ENCODE measurements around the gene LAPTM5.
"Not testable (repeated sequence)": the region's sequence is repeated elsewhere in the genome, so short reads cannot be mapped to it uniquely, and the experiment has no call there.

Gene LAPTM5, protein sequence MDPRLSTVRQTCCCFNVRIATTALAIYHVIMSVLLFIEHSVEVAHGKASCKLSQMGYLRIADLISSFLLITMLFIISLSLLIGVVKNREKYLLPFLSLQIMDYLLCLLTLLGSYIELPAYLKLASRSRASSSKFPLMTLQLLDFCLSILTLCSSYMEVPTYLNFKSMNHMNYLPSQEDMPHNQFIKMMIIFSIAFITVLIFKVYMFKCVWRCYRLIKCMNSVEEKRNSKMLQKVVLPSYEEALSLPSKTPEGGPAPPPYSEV

DNA sequence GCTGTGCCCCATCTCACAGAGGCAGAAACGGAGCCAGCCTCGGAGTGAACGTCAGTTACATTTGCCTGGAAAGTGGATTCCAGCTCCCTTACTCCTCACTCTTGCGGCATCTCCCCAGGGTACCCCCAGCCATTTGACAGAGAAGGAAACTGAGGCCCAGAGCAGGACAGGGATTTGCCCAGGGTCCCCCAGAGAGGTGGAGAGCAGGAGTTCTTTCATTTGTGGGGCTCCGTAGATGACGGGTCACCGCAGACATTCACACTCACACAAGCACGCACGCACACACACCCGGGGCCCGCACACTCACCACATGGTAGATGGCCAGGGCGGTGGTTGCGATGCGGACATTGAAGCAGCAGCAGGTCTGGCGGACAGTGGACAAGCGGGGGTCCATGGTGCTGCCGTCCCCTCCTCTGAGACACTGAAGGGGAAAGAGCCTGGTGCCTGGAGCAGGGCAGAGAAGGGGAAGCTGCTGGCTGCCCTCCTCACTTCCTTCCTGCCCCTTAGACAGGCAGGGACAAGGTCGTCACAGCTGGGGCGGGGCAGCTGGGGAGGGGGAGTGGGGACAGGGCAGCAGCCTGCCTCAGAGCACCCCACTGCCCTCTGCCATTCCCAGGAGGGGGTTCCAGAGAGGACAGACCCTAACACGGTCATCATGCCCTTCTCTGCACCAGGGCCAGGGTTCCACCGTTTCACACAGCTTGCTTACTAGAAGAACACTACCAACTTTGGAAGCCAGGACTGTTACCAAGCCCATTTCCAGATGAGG lies at the start of gene LAPTM5:
TSS of gene LAPTM5 (minus strand) at position 423 of the 769 bp plus-strand sequence. CDS start at position 394, 29 bp downstream.
- DNase-seq = peak; percentile 67

DNA sequence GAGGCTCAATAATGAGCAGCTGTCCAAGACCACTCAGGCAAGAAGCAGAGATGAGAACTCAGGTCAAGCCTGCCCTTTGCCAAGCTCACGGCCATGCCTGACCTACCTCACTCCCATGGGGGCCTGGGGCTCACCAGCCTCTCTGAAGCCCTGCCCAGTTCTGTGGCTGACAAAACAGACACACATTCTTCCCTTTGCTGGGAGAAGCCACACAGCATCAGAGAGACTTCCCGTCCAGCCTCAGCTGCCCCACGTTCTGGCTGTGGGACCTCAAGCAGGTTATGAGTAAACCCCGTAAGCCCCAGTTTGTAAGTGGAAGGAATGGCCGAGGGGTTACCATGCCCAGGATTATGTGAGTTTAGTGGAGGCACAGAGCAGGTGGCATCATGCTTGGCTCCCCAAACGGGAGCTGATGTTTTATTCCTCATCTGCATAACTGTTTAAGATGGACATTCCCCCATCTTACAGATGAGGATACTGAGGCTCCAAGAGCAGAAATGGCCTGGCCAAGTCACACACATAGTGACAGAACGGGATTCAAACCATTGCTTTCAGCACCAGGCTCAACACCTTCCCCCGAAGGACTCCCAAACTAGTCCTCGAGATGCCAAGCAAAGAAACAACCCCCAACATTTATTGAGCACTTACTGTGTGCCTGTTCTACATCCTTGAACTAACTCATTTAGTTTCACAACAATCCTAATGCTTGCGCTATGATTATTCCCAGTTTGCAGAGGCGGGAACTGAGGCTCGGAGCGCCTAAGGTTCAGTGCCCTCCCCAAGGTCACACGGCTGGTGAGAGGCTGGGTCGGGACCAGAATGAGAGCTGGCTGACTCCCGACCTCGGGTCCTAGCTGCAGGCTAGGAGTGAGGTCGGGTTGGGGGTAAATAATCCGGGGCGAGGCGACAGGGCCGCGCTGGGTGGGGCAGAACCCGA lies 49.1 kb upstream of the LAPTM5 start:
- no peak for DNase-seq

DNA sequence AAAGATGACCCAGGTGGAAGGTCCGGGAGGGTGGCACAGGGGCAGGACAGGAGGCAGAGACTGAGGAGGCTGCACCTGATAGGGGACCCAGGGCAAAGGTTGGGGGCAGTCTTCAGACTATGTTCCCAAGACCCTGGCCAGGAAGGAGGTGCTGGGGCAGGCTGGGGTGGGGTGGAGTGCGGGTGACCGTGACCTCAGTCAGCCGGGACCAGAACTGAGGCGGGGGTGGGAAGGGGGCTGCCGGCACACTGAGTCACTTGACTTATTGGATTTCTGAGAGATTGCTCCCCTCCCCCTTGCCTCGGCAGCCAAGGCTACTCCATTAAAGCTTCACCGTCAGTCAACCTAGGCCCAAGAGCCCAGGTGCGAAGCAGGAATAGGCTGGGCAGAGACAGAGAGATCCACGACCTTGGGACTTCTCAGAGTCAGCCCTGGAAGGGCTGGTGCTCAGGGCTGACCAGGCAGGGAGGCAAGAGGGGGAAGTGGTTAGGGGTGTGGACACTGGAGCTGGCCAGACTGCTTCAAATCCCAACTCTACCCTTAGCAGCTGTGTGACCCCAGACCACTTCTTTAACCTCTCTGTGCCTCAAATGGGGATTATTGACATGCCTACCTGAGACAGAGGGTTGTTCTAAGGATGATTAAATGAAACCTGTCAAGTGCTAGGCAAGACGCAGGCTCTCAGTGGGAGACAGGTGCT lies 47.9 kb upstream of the LAPTM5 start:
- no peak for DNase-seq

DNA sequence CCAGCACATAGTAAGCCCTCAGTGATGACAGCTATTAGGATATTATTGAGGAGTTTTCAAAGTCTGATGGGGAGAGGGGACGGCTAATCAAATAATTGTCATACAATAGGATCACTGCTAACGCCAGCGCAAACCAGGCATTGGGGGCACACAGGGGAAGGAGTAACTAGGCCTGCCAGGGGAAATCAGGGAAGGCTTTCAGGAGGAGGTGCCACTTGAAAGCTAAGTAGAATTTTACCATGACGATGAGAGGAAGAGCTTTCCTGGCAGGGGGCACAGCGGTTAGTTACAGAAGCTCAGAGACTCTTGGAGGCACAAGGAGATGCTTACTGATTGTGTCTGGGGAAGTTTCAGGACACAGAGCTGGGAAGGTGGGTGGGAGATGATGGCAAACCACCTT lies 47.2 kb upstream of the LAPTM5 start:
- no peak for DNase-seq

DNA sequence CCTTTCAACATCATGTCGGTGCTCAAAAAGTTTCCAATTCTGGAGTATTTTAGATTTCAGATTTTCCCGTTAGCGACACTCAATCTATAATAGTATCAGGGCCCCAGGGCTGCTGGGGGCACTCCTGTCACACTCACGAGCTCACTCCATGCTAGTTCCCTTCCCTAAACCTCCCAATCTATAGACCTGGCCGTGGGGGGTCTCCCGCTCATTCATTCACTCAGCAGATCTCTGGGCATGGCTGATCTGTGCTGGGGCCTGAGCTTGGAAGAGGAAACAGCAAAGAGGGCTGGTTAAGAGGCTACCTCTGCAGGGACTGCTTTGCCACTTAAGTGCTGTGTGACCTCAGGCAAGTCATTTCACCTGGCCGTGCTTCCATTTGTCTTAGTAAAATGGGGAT lies 46.8 kb upstream of the LAPTM5 start:
- no peak for DNase-seq

DNA sequence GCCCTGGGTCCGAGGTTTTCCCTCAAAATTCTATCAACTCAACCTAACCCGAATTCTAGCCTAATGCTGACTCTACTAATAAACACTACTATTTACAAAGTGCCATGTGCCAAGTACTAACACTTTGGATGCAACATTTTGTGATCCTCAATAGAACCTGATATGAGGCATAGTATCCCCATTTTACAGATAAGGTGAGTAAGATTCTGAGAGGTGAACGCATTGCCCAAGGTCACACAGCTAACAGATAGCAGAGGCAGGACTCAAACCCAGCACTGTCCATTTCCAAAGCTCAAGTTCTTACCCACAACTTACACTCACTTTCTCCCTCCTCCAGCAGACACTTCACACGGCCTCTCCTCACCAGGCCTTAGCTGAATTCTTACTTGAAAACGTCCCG lies 46.0 kb upstream of the LAPTM5 start:
- no peak for DNase-seq

DNA sequence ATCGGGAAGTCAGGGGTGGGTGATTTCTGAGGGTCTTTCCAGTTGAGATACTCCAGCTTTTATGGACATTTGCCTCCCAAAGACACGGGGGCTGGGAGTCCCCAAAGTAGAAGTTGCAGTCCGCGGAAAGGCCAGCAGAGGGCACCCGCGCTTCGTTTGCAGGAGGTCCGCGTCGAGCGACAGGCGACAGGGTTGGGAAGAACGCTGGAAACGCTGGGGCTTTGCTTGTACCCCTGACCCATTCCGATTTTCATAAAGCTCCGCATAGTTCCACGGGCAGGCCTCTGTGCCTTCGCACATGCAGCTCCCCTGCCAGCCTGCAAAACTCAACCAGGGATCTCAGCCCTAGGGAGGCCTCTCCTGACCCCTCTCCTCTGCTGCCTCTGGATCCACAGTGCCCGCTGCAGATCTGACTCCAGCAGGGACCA lies 44.2 kb upstream of the LAPTM5 start:
- DNase-seq = peak; percentile 97

DNA sequence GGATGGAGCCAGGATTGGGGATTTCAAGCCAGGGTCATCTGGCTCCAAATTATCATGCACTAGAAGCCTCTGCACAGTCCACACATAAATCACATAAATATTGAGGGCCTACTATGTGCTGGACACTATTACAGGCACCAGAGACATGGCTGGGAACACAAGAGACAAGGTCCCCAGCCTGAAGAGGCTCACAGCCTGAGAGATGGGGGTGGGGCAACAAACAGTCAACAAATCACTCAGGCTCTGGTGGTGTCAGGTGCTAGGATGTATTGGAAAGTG lies 41.6 kb upstream of the LAPTM5 start:
- no peak for DNase-seq

DNA sequence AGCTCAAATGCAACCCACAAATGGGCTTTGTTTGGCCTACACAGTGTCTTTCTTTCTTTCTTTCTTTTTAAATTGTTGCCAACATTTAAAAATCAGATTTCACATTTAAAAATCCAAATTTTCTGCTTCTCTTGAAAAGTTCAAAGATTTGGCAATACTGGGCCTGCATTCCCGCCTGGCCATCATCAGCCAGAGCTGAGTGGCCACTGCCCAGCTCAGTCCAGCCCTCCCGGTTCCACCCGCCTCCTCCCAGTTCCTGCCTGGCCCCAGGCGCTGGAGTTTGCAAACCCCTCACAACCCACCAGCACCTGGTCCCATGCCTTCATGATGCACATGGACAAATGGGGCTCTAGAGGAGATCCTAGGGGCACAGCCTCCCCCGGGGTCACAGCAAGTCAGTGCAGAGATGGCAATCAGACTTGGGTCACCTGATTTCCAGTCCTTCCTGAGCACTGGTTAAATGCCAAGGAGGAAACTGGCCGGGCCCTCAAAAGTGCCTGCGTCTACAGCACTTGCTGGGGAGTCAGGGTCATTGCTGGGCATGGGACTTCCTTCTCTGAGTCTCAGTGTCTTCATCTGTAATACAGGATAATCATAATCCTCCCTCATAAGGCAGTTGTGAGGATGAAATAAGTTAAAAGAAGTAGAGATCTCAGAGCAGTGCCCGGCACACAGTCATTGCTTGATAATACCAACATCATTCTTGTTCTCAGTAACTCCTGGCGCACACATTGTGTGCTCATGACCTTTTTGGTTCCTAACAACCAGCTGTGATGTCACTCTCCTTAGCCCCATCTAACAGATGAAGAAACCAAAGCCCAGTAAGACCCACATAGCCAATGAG lies 41.0 kb upstream of the LAPTM5 start:
- DNase-seq = no peak

DNA sequence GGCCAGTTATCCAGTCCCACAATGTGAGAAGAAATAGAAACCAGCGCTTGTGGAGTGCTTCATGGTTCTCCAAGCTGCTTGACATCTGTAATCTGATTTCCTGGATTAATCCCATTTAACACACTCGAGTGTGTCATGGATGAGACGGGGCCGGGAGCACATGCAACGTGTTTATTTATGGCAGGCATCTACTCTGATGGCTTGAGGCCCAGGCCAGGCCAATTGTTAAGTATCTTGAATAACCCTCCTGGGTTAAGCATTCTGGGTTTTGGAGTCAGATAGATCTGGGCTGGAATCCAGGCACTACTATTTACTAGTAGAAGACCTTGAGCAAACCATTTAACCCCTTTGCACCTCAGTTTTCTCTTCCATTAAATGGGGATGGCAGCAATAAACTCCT lies 37.5 kb upstream of the LAPTM5 start:
- no peak for DNase-seq

DNA sequence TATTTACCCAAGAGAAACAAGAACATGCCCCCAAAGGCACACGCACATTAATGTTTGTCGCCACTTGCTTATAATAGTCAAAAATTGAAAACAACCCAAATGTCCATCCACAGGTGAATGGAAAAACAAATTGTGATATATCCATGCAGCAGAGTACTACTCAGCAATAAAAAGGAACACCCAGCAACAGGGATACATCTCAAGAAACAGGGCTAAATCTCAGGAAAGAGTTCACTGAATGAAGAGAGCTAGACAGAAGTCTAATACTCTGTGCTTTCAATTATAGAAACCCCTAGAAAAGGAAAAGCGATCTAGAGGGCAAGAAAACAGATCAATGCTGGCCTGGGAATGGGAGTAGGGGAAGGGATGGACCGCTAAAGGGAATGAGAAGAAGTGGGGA lies 36.7 kb upstream of the LAPTM5 start:
- no peak for DNase-seq

DNA sequence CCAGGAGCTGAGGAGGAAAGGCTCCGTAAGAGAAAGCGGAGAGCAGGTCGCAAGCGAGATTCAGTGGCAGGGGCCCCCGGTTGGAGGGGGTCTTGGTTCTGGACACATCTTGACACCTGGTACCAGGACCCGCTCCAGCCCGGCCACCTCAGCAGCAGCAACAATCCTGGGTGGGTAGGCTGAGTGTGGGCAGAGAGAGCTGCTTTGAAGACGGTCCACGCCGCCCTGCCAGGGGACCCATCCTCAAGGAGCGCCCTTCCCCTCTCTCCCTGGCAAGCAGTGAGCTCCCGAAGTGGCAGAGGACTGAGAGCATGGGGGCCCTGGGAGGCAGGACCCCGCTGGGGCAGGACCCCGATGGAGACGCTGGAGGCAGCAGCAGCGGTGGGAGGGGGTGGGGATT lies 35.6 kb upstream of the LAPTM5 start:
- no peak for DNase-seq

DNA sequence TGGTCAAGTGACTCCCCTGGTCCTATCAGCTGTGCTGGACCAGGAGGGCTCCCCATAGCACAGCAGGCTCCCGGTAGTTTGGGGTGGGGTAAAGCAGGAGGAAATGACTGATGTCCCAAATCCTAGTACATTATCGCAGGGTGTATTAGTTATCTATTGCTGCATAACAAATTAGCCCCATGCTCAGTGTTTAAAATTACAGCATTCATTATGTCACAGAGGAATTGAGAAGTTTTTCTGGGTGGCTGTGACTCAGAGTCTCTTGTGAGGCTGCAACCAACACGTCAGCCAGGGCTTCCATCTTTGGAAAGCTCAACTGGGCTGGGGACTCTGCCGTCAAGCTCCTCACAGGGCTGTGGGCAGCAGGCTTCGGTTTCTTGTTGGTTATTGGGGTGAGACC lies 34.3 kb upstream of the LAPTM5 start:
- no peak for DNase-seq

DNA sequence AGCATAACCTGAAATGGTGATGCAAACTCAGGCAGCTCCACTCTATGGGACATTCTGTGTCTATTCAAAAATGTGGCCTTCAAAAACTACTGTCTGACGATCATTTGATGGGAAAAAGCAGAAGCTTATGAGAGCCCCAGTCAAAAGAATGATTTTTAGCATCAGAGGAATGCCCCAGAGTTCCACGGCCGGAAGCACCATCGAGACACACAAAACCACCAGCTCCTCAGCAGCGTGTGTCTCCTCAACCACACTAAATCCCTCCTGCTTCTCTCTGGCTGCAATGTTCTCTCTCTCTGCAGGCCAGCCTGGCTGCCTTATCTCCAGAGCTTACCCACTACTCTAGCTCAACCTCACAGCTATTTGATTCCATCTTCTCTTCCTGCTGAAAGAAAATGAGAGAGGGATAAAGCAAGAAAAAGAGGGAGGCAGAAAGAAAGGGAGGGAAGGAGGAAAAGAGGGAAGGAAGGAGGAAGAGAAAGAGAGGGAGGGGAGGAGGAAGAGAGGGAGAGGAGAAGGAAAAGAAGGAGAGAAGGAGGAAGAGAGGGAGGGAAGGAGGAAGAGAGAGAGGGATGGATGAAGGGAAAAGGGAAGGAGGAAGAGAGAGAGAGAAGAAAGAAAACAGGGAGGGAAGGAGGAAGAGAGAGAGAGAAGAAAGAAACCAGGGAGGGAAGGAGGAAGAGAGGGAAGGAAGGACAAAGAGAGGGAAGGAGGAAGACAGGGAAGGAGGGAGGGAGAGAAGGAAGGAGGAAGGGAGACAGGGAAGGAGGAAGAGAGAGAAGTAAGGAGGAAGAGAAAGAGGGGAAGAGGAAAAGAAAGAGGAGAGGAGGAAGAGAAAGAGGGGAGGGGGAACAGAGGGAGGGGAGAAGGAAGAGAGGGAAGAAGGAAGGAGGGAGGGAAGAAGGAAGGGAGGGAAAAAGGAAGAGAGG lies 33.5 kb upstream of the LAPTM5 start:
- no peak for DNase-seq

DNA sequence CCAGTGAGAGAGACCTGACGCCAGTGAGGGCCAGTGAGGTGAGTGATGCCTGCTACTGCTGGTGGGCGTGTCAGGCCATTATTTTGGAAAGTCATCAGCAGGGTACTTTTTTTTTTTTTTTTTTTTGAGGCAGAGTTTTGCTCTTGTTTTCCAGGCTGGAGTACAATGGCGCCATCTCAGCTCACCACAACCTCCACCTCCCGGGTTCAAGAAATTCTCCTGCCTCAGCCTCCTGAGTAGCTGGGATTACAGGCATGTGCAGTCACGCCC lies 32.6 kb upstream of the LAPTM5 start:
- not testable (repeated sequence) for DNase-seq

DNA sequence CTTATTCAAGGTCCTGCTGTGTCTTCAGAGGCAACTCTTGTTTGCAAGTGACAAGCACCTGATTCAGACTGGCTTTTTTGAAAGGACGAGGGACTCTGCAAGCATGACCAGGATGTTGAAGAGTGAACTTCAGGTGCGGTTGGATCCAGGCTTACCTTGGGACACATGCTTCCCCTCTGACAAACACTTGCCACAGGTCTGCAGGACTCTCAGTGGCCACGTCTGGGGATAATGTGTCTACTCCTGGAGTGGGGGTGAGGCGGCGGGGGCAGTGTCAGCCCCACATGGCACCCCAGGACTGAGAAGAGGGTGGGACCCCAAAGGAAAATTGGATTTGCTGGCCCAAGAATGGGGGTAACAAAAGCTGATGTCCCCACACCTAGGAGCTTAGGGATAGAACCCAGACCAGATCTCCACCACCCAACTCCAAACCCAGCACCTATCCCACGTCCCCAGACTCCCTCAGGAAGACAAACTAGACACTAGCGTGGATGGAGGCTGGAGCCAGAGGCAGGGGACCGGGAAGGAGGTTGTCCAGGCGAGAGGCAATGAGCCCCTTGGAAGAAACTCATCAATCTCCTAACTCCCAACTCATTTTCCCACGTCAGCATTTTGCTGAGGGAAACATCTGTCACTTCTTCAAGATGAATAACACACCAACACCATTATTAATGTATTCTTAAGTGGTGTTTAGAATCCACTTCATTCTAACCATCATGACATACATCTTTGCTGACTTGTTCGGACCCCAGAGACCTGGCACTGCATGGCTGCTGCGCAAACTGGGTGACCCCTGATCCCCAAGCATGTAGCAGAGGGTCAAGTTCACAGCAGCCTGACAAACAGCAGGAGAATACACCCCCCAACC lies 32.0 kb upstream of the LAPTM5 start:
- DNase-seq = no peak

DNA sequence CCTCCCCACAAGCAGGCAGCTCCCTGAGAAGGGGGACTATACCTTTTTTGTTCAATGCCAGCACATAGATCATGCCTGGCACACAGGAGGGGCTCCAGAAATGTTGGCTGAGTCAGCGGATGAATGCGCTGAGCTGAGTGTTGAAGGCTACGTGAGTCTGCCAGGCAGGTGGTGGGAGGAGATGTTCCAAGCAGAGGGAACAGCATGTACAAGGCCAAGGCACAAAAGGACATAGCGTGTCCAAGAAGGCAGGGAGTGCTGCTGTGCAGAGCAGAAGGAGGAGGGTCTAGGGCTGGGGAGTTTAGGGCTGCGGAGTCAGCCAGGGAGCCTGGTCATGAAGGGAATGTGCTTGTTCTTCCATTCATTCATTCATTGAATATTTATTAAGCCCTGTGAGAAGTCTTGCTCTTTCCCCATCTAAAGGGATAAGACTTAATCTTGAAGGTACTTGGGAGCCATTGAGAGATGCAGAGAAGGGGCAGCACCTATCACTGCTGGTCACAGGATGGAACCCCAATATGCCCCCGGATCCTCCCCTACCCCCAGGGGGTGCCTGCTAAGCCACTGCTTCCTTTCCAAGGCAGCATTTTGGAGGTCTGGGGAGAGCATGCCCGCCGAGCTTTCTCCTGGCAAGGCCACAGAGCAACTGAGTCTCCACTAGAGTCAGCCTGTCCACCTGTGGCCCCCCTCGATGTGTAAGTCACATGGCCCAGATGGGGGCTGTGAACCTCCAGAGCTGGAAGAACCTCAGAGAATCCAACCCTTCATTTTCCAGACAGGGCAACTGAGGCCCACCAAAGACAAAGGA lies 31.2 kb upstream of the LAPTM5 start:
- no peak for DNase-seq

DNA sequence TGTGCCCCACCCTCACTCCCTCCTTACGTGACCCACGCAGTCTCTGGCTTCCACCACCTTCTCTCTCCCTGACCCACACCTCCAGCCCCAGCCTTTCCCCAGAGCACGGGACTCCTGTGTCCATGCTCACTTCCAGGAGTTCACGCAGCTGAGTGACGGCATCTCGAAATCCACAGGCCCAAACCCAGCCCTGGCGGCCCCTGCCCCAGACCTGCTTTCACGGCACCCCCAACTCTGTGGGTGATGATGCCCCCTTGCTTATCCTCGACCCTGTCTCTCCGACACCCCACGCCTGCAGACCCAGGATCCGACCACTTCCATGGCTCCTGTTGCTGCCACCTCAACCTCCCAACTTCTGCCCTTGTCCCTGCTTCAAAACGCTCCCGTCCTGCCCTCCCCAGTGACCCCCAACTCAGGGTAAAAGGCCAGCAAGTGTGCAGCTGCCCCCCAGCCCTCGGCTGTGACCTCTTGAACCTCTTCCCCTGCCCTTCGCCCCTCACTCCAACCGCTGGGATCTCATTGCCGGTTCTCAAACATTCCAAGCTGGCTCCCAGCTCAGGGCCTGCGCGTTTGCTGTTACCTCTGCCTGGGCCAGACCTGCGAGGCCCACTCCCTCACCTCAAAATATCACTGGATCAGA lies 30.4 kb upstream of the LAPTM5 start:
- no peak for DNase-seq

DNA sequence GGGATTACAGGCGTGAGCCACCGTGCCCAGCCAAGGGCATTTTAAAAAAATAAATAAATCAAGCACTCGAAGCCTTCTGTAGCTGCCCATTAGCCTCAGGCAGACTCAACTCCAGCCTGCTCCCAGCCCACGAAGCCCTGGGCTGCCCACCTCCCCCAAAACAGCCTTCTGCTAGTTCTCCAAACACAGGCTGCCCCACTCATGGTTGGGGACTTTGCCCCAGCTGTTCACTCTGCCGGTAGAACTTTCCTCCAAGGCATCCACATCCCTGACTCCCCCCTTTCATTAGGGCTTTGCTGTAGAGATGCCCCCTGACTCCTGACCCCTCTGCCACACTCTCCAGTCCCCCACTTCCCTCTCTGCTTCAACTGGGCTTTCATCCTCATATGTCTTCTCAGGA lies 29.7 kb upstream of the LAPTM5 start:
- DNase-seq = no peak

All from stimulated activated CD8-positive, alpha-beta memory T cell treated with anti-CD3 and anti-CD28 coated beads, Interleukin-4, amount 100 ng/mL, for 48 hours (primary cell).